NCI-H460 (cell line): Measurements from ENCODE around the gene NANS. TPM values are rescaled to one million over a fixed set of nuclear protein-coding genes. Genes with fewer than 3 reads are reported as not detected.
"Not testable (repeated sequence)": the region's sequence is repeated elsewhere in the genome, so short reads cannot be mapped to it uniquely, and the experiment has no call there.

ENCODE experiments used
- DNase-seq: peaks from one replicate; pipeline ENCODE4 v3.0.0-alpha.2; 2016; ENCODE audit warnings: low read depth; ENCODE audit errors: extremely low read depth
- total RNA-seq: library from RNA; depleted of rRNA; stranded (reverse); fragments of >200 nt; shearing (Covaris generic); gene quantifications from 2 replicates; pipeline ENCODE4 v1.2.3, GENCODE V29; 2014

Gene NANS
- total RNA-seq, 1 experiment from 2014 or later, result 80.8 TPM

GRCh38 chr9:98074115-98074990, 17.8 kb downstream of the NANS start:
- DNase-seq, result peak; percentile 63

GRCh38 chr9:98075332-98075805, 18.8 kb downstream of the NANS start:
- peak; percentile 61 for DNase-seq

- not testable (repeated sequence) for DNase-seq
These were observed 20.0 kb downstream of the NANS start for GRCh38 chr9:98076514-98076890.

GRCh38 chr9:98078895-98079294, 22.4 kb downstream of the NANS start:
- no peak for DNase-seq

- no peak for DNase-seq
These were observed 23.8 kb downstream of the NANS start for GRCh38 chr9:98080326-98080725.

GRCh38 chr9:98080780-98081179, 24.2 kb downstream of the NANS start:
- no peak for DNase-seq

- no peak for DNase-seq
These were observed 25.1 kb downstream of the NANS start for GRCh38 chr9:98081477-98082219.

GRCh38 chr9:98083061-98083501, 26.5 kb downstream of the NANS start:
- no peak for DNase-seq

GRCh38 chr9:98083566-98084183, 27.1 kb downstream of the NANS start:
- DNase-seq, result no peak

- no peak for DNase-seq
These were observed 27.9 kb downstream of the NANS start for GRCh38 chr9:98084396-98084795.

- no peak for DNase-seq
These were observed 28.5 kb downstream of the NANS start for GRCh38 chr9:98085058-98085457.

GRCh38 chr9:98085944-98086343, 29.4 kb downstream of the NANS start:
- DNase-seq, result no peak

- no peak for DNase-seq
These were observed 29.9 kb downstream of the NANS start for GRCh38 chr9:98086461-98086860.

GRCh38 chr9:98087420-98088354, 31.2 kb downstream of the NANS start:
- DNase-seq, result no peak

GRCh38 chr9:98090674-98091073, 34.1 kb downstream of the NANS start:
- not testable (repeated sequence) for DNase-seq

GRCh38 chr9:98091735-98092612, 35.4 kb downstream of the NANS start:
- no peak for DNase-seq

GRCh38 chr9:98092613-98092931, 36.0 kb downstream of the NANS start:
- no peak for DNase-seq

- DNase-seq, result no peak
These were observed 37.8 kb downstream of the NANS start for GRCh38 chr9:98094316-98094715.

- no peak for DNase-seq
These were observed 38.3 kb downstream of the NANS start for GRCh38 chr9:98094851-98095250.
